Stomach (tissue), 9 donors: ENCODE measurements around the gene RAB9A. TPM values are rescaled to one million over a fixed set of nuclear protein-coding genes. Genes with fewer than 3 reads are reported as not detected.
A peak's percentile ranks its signal among the peaks of the same experiment; 100 is the strongest.
"Not testable (repeated sequence)": the region's sequence is repeated elsewhere in the genome, so short reads cannot be mapped to it uniquely, and the experiment has no call there.

Experiments
- DNase-seq, 2 donors: peaks; one replicate each; pipeline versions ENCODE4 v3.0.0 to v3.0.0-alpha.2; 2013 to 2019
- H3K27ac ChIP-seq, 5 donors: fragments of 200-600 bp in 4 of 5; sonication (generic) in 4 of 5; one replicate each; pipeline ENCODE4 v1.5.1; 2013 to 2019; ENCODE audit warnings: mild to moderate bottlenecking in 1 of 5, moderate library complexity in 1 of 5
- H3K27me3 ChIP-seq, 3 donors: fragments of 200-600 bp; sonication (generic); one replicate each; pipeline ENCODE4 v1.5.1; 2017 to 2019; ENCODE audit warnings: mixed run types in 1 of 3
- H3K36me3 ChIP-seq, 4 donors: fragments of 200-600 bp; sonication (generic); 1 replicate in 3 of 4; 2 replicates in 1 of 4; pipeline ENCODE4 v1.5.1; 2016 to 2019
- H3K4me1 ChIP-seq, 4 donors: fragments of 200-600 bp; sonication (generic); one replicate each; pipeline ENCODE4 v1.5.1; 2016 to 2019
- H3K4me3 ChIP-seq, 4 donors: fragments of 200-600 bp; sonication (generic) in 3 of 4; one replicate each; pipeline ENCODE4 v1.5.1; 2016 to 2019; ENCODE audit warnings: mild to moderate bottlenecking in 1 of 4
- H3K9me3 ChIP-seq, 4 donors: fragments of 200-600 bp; sonication (generic); one replicate each; pipeline ENCODE4 v1.5.1; 2016 to 2019
- EP300 ChIP-seq: sonication (generic); formaldehyde crosslinking; IDR thresholded peaks from one replicate; pipeline ENCODE4 v1.6.1; 2017; ENCODE audit warnings: antibody characterized with exemption
- POLR2A ChIP-seq, 4 donors: fragments of 450-650 bp; IDR thresholded peaks; one replicate each; pipeline ENCODE4 v1.6.1; 2016; ENCODE audit warnings: antibody characterized with exemption in 4 of 4, control low read depth in 2 of 4, mild to moderate bottlenecking in 1 of 4, moderate library complexity in 1 of 4
- POLR2AphosphoS5 ChIP-seq, 3 donors: sonication (generic); formaldehyde crosslinking; IDR thresholded peaks; one replicate each; pipeline ENCODE4 v1.6.1; 2016; ENCODE audit warnings: antibody characterized with exemption in 3 of 3
- WGBS, 5 donors: extraction: QIAGEN DNeasy Blood & Tissue Kit in 3 of 5; methylation state at CpG; one replicate each; pipeline versions ENCODE4 v1.1.5 to v1.1.7; 2013 to 2018; 5-methylcytosine and 5-hydroxymethylcytosine counted together
- intact Hi-C: fragments of 100-400 bp; cut with DNase I; formaldehyde crosslinking; loops from one replicate; pipeline ENCODE4 v1.15.1; 2023; ENCODE audit warnings: low total_unique reads
- polyA plus RNA-seq, 3 donors: library from polyadenylated mRNA; stranded (reverse); fragments of 200-250 nt; gene quantifications; one replicate each; pipeline ENCODE4 v1.2.3, GENCODE V29; 2013
- total RNA-seq, 5 donors: library from RNA; depleted of rRNA; stranded (reverse); fragments of >200 nt; gene quantifications; one replicate each; pipeline versions ENCODE4 v1.1.0 to v1.2.3, GENCODE V29; 2014 to 2016
- TF ChIP-seq, protein P1 (sequence below), 7 experiments: fragments of 450-650 bp in 4 of 7; fragments of 200-600 bp in 3 of 7; sonication (generic) in 3 of 7; IDR thresholded peaks; one replicate each; pipeline ENCODE4 v1.5.1; 2016 to 2019; ENCODE audit warnings: antibody characterized with exemption in 7 of 7, control low read depth in 2 of 7, mild to moderate bottlenecking in 1 of 7
- donor health status: healthy with polysubstance abuse.
- donor health status: Bipolar disorder and iron deficiency.
- donor health status: healthy.

The RAB9A gene
- total and polyA plus RNA-seq, 8 donors, result 2.6 to 55.1 (median 12.9) TPM

DNA sequence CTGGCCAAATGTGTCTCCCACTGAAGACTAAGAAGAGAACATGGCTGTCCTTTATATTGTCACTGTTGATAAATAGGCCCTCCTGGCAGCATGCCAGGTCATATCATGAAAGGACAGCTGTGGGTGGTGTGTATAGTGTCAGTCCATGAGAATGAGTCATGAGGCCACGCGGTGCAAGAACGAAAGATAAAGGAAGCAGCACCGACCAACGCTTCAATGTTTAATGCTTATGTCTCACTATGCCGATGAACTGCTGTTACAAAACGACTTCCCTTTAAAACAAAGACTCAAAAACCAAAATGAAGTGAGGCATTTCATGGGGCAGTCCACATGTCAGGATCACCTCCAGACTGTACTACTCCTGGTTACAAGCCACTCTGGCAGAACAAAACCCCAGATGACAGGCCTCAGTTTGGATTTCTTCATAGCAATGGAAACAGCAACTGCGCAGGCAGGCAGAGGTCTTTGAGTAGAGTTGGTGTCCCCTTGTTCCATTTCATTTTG, 41.2 kb upstream of the RAB9A start:
- Histone ChIP-seq H3K27ac (peak overlapping the region in 3 of 5 donors; percentile 25 to 44 (median 31)), H3K36me3 (no peaks in the 10 kb centered on the region), H3K27me3 (peaks cover 0 to 3% (median 0%) of the 10 kb centered on the region in 3 donors), H3K9me3 (no peaks in the 10 kb centered on the region), H3K4me1 (peaks cover 0 to 16% (median 4%) of the 10 kb centered on the region in 4 donors), H3K4me3 (no peak overlapping the region)
- 17 to 58% (median 22%) methylated on average over 8 of the region's 8 CpGs for WGBS, 5 donors
- TF ChIP-seq POLR2A (IDR thresholded peaks at IDR 0.05) (no peak), EP300 (no peak), POLR2AphosphoS5 (IDR thresholded peaks at IDR 0.05) (peak in 2 of 3 donors; percentile 9 to 28)
- TF ChIP-seq, protein P1, sequence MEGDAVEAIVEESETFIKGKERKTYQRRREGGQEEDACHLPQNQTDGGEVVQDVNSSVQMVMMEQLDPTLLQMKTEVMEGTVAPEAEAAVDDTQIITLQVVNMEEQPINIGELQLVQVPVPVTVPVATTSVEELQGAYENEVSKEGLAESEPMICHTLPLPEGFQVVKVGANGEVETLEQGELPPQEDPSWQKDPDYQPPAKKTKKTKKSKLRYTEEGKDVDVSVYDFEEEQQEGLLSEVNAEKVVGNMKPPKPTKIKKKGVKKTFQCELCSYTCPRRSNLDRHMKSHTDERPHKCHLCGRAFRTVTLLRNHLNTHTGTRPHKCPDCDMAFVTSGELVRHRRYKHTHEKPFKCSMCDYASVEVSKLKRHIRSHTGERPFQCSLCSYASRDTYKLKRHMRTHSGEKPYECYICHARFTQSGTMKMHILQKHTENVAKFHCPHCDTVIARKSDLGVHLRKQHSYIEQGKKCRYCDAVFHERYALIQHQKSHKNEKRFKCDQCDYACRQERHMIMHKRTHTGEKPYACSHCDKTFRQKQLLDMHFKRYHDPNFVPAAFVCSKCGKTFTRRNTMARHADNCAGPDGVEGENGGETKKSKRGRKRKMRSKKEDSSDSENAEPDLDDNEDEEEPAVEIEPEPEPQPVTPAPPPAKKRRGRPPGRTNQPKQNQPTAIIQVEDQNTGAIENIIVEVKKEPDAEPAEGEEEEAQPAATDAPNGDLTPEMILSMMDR (IDR thresholded peaks at IDR 0.05), result no peak
- intact Hi-C loops, result loop anchor here (5.0 to 10.0 kb wide), 2 partner anchors 140 to 387 kb away; no protein-coding TSS in a partner anchor
- peak; percentile 64 to 82 for DNase-seq

DNA sequence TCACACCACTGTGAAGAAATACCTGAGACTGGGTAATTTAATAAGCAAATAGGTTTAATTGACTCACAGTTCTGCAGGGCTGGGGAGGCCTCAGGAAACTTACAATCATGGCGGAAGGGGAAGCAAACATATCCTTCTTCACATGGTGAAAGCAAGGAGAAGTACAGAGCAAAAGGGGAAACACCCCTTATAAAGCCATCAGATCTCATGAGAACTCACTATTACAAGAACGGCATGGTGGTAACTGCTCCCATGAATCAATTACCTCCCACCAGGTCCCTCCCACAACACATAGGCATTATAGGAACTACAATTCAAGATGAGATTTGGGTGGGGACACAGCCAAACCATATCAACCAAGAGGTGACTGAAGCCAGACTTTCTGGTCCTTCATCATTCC, 40.6 kb upstream of the RAB9A start:
- H3K27me3 ChIP-seq, DNase-seq, H3K36me3 ChIP-seq, H3K4me3 ChIP-seq, H3K9me3 ChIP-seq: not testable (repeated sequence)
- 76 to 94% (median 88%) methylated on average over 2 of the region's 2 CpGs for WGBS, 5 donors
- H3K4me1 ChIP-seq, result peaks cover 0 to 16% (median 7%) of the 10 kb centered on the region in 4 donors
- intact Hi-C loops, result loop anchor here (5.0 to 10.0 kb wide), 2 partner anchors 141 to 386 kb away; no protein-coding TSS in a partner anchor
- H3K27ac ChIP-seq, result peak overlapping the region in 1 of 5 donors; percentile 31

DNA sequence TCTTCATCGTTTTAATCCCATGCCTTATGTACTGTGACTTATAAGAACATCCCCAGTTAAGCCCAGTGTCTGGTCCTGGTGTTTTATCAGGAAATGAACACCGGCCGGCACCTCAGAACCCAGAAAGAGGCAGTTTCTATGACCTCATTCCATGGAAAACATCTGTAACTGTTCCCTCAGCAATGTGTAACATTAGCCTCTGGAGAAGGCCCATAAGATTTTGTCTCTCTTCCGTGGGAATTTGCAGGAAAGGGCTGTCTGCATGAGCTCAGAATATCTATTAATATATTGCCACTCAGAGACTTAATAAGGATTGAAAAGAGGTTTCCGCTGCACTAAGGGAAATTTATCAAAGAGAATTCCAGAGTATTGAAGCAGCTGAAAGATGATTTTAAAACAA, 39.1 kb upstream of the RAB9A start:
- DNase-seq, result peak in 1 of 2 donors; percentile 50
- H3K9me3 ChIP-seq, result no peaks in the 10 kb centered on the region
- no peaks in the 10 kb centered on the region for H3K27me3 ChIP-seq
- no peaks in the 10 kb centered on the region for H3K36me3 ChIP-seq
- H3K27ac ChIP-seq, result no peak overlapping the region
- 58 to 78% (median 67%) methylated on average over 5 of the region's 5 CpGs for WGBS, 5 donors
- peaks cover 0 to 27% (median 13%) of the 10 kb centered on the region in 4 donors for H3K4me1 ChIP-seq
- TF ChIP-seq POLR2A (IDR thresholded peaks at IDR 0.05), result no peak
- no peak for TF ChIP-seq EP300
- TF ChIP-seq POLR2AphosphoS5 (IDR thresholded peaks at IDR 0.05), result no peak
- TF ChIP-seq, protein P1 (IDR thresholded peaks at IDR 0.05), result no peak
- intact Hi-C loops, result loop anchor here (5.0 to 10.0 kb wide), 2 partner anchors 143 to 385 kb away; no protein-coding TSS in a partner anchor
- no peak overlapping the region for H3K4me3 ChIP-seq

DNA sequence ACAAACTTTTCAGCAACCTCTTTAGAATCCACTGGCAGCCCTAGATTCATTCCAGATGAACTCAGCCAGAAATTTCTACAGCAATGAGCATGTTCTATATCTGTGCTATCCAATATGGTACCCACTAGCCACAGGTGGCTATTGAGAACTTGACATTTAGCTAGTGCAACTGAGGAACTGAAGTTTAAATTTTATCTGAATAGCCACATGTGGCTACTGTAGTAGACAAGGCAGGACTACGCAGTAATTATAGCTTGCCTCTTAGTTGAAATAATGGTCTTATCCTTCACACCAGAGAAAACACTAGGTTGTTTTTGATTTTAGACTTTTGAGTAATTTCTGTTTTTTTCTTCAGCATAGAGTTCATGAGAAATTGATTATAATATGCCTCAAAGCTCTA, 38.6 kb upstream of the RAB9A start:
- peaks cover 0 to 27% (median 13%) of the 10 kb centered on the region in 4 donors for H3K4me1 ChIP-seq
- TF ChIP-seq POLR2AphosphoS5 (IDR thresholded peaks at IDR 0.05), result no peak
- TF ChIP-seq EP300, result no peak
- no peak overlapping the region for H3K4me3 ChIP-seq
- no peaks in the 10 kb centered on the region for H3K9me3 ChIP-seq
- H3K36me3 ChIP-seq, result no peaks in the 10 kb centered on the region
- no peak for DNase-seq
- H3K27ac ChIP-seq, result no peak overlapping the region
- WGBS, 5 donors, result 82 to 100% (median 97%) methylated on average over 1 of the region's 1 CpG
- H3K27me3 ChIP-seq, result no peaks in the 10 kb centered on the region
- intact Hi-C loops, result no loop called here

DNA sequence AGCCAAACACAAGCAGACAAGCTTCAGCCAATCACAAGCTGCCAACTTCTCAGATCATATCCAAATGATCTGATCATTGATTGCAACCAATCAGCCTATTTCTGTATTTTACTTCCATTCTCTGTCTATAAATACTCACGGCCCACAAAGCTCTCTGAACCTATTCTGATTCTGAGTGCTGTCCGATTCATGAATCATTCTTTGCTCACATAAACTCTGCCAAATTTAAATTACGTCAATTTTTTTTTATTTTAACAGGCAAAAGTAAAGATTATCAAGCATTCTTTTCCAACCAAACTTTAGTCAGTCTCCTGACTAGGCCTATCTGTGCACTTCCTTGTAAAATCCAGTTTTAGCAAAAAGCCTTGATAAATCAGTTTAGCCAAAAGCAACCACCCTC, 37.8 kb upstream of the RAB9A start:
- no peak for DNase-seq
- intact Hi-C loops, result no loop called here
- Histone ChIP-seq H3K27me3 (no peaks in the 10 kb centered on the region), H3K27ac (no peak overlapping the region), H3K9me3 (no peaks in the 10 kb centered on the region), H3K36me3 (peaks cover 0 to 5% (median 1%) of the 10 kb centered on the region in 4 donors), H3K4me1 (peaks cover 0 to 22% (median 13%) of the 10 kb centered on the region in 4 donors), H3K4me3 (no peak overlapping the region)
- WGBS, 5 donors, result 48 to 78% (median 63%) methylated on average over 3 of the region's 3 CpGs
- TF ChIP-seq EP300 (no peak), POLR2A (IDR thresholded peaks at IDR 0.05) (no peak), POLR2AphosphoS5 (IDR thresholded peaks at IDR 0.05) (no peak)
- TF ChIP-seq, protein P1 (IDR thresholded peaks at IDR 0.05), result no peak
